Measurements from ENCODE around the gene FYN.

DNA sequence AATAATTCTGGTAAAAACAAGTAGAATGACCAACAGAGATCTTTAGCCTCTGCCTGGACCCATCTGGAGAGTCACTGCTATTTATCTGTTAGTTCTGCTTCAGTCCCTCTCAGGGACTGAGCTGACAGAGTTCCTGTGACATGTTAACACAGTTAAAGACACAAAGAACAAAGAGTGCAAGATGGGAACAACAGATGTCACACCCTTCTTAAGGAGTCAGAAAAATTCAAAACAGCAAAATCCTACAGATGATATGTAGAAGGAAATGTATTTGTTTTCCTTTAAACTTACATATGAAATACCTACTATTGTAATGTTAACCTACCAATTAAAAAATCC is 102.2 kb downstream of the FYN start:
- TF ChIP-seq, protein P1, sequence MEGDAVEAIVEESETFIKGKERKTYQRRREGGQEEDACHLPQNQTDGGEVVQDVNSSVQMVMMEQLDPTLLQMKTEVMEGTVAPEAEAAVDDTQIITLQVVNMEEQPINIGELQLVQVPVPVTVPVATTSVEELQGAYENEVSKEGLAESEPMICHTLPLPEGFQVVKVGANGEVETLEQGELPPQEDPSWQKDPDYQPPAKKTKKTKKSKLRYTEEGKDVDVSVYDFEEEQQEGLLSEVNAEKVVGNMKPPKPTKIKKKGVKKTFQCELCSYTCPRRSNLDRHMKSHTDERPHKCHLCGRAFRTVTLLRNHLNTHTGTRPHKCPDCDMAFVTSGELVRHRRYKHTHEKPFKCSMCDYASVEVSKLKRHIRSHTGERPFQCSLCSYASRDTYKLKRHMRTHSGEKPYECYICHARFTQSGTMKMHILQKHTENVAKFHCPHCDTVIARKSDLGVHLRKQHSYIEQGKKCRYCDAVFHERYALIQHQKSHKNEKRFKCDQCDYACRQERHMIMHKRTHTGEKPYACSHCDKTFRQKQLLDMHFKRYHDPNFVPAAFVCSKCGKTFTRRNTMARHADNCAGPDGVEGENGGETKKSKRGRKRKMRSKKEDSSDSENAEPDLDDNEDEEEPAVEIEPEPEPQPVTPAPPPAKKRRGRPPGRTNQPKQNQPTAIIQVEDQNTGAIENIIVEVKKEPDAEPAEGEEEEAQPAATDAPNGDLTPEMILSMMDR (IDR thresholded peaks at IDR 0.05; ENCODE audit: borderline replicate concordance, extremely low read depth, low read length, poor library complexity, severe bottlenecking) = no peak
- TF ChIP-seq EZH2 (IDR thresholded peaks at IDR 0.05; ENCODE audit: borderline replicate concordance, low read depth, low read length, severe bottlenecking) = no peak
